Tibial nerve (tissue), 4 donors: ENCODE data around the gene CCDC171. TPM values are rescaled to one million over a fixed set of nuclear protein-coding genes. Genes with fewer than 3 reads are reported as not detected.

Experiments used
- DNase-seq, 2 donors: peaks; one replicate each; pipeline ENCODE4 v3.0.0-alpha.2; 2019; ENCODE audit warnings: low spot score in 2 of 2
- H3K27ac ChIP-seq, 4 donors: fragments of 200-600 bp; sonication (generic) in 3 of 4; one replicate each; pipeline ENCODE4 v1.5.1; 2017 to 2019; ENCODE audit warnings: mild to moderate bottlenecking in 1 of 4
- H3K27me3 ChIP-seq, 2 donors: fragments of 200-600 bp; sonication (generic) in 1 of 2; one replicate each; pipeline versions ENCODE4 v1.5.1 to v1.6.0; 2017 to 2019
- H3K36me3 ChIP-seq, 3 donors: fragments of 200-600 bp; sonication (generic); one replicate each; pipeline ENCODE4 v1.5.1; 2018 to 2019
- H3K4me1 ChIP-seq, 4 donors: fragments of 200-600 bp; sonication (generic) in 3 of 4; one replicate each; pipeline ENCODE4 v1.5.1; 2017 to 2019
- H3K4me3 ChIP-seq, 4 donors: fragments of 200-600 bp; sonication (generic) in 3 of 4; one replicate each; pipeline ENCODE4 v1.5.1; 2017 to 2019; ENCODE audit warnings: mild to moderate bottlenecking in 1 of 4, moderate library complexity in 1 of 4
- H3K9me3 ChIP-seq, 4 donors: fragments of 200-600 bp; sonication (generic) in 3 of 4; one replicate each; pipeline ENCODE4 v1.5.1; 2017 to 2019
- EP300 ChIP-seq, 2 donors: sonication (generic); formaldehyde crosslinking; IDR thresholded peaks; one replicate each; pipeline ENCODE4 v1.6.1; 2017; ENCODE audit warnings: antibody characterized with exemption in 2 of 2, mild to moderate bottlenecking in 1 of 2
- POLR2A ChIP-seq, 2 donors: fragments of 450-650 bp; IDR thresholded peaks; one replicate each; pipeline ENCODE4 v1.6.1; 2017; ENCODE audit warnings: antibody characterized with exemption in 2 of 2, mild to moderate bottlenecking in 2 of 2, moderate library complexity in 2 of 2
- WGBS, 2 donors: methylation state at CpG; one replicate each; pipeline ENCODE4 v1.1.5; 2018; 5-methylcytosine and 5-hydroxymethylcytosine counted together
- total RNA-seq, 4 donors: library from RNA; depleted of rRNA; stranded (reverse); fragments of >200 nt; gene quantifications; one replicate each; pipeline ENCODE4 v1.1.0, GENCODE V29; 2016
- TF ChIP-seq, protein P1 (sequence below), 5 experiments: fragments of 200-600 bp in 3 of 5; fragments of 450-650 bp in 2 of 5; sonication (generic) in 3 of 5; IDR thresholded peaks; one replicate each; pipeline ENCODE4 v1.5.1; 2016 to 2019; ENCODE audit warnings: antibody characterized with exemption in 5 of 5, mild to moderate bottlenecking in 3 of 5, moderate library complexity in 2 of 5

CCDC171 gene
- total RNA-seq, 4 donors from 2014 or later: 4.7 to 18.8 (median 7.9) TPM

DNA sequence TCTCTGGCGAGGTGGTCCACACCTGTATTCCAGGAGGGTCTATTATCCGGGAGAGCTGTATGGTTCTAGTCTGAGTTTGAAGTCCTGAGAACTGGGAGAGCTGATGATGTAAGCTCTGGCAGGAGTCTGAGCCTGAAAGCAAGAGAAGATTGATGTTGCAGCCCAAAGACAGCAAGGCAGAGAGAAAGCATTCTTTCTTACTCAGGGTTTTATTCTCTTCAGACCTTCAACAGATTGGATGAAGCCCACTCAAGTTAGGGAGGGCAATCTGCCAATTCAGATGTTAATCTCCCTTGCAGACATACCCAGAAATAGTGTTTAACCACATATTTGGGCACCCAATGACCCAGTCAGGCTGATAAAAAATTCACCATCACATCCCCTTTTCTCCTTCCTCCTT is 159.1 kb downstream of the CCDC171 start:
- Histone ChIP-seq H3K36me3 (peaks cover 0 to 16% (median 0%) of the 10 kb centered on the region in 3 donors), H3K27ac (no peak overlapping the region), H3K4me1 (no peaks in the 10 kb centered on the region), H3K9me3 (no peaks in the 10 kb centered on the region), H3K4me3 (no peak overlapping the region), H3K27me3 (no peaks in the 10 kb centered on the region)
- no peak for DNase-seq
- 72 to 83% methylated on average over 2 of the region's 2 CpGs for WGBS, 2 donors
- TF ChIP-seq POLR2A (IDR thresholded peaks at IDR 0.05) (no peak), EP300 (IDR thresholded peaks at IDR 0.05) (no peak)
- TF ChIP-seq, protein P1, sequence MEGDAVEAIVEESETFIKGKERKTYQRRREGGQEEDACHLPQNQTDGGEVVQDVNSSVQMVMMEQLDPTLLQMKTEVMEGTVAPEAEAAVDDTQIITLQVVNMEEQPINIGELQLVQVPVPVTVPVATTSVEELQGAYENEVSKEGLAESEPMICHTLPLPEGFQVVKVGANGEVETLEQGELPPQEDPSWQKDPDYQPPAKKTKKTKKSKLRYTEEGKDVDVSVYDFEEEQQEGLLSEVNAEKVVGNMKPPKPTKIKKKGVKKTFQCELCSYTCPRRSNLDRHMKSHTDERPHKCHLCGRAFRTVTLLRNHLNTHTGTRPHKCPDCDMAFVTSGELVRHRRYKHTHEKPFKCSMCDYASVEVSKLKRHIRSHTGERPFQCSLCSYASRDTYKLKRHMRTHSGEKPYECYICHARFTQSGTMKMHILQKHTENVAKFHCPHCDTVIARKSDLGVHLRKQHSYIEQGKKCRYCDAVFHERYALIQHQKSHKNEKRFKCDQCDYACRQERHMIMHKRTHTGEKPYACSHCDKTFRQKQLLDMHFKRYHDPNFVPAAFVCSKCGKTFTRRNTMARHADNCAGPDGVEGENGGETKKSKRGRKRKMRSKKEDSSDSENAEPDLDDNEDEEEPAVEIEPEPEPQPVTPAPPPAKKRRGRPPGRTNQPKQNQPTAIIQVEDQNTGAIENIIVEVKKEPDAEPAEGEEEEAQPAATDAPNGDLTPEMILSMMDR (IDR thresholded peaks at IDR 0.05): no peak

DNA sequence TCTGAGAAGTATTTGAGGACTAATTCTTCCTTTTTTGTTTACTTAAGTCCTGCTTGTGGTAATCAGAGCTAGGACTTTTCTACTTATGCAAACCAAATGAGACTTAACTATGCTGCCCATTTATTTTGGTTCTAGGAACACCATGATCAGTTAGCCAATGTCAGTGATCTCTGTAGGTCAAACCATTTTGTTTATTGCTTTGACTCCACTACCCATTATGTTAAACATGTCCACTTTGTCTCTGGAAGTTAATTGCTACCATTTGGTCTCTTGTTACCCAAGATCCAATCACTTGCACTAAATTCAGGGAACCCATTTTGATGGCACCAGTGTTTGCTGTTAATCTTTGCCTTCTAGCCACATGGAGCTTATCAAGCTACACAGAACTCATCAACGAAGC is 161.9 kb downstream of the CCDC171 start:
- Histone ChIP-seq H3K36me3 (peaks cover 0 to 33% (median 0%) of the 10 kb centered on the region in 3 donors), H3K4me3 (no peak overlapping the region), H3K9me3 (no peaks in the 10 kb centered on the region), H3K27me3 (no peaks in the 10 kb centered on the region), H3K4me1 (no peaks in the 10 kb centered on the region), H3K27ac (no peak overlapping the region)
- no peak for DNase-seq
- TF ChIP-seq EP300 (IDR thresholded peaks at IDR 0.05) (no peak), POLR2A (IDR thresholded peaks at IDR 0.05) (no peak)
- TF ChIP-seq, protein P1 (IDR thresholded peaks at IDR 0.05): no peak
- 50 to 58% methylated on average over 1 of the region's 1 CpG for WGBS, 2 donors

DNA sequence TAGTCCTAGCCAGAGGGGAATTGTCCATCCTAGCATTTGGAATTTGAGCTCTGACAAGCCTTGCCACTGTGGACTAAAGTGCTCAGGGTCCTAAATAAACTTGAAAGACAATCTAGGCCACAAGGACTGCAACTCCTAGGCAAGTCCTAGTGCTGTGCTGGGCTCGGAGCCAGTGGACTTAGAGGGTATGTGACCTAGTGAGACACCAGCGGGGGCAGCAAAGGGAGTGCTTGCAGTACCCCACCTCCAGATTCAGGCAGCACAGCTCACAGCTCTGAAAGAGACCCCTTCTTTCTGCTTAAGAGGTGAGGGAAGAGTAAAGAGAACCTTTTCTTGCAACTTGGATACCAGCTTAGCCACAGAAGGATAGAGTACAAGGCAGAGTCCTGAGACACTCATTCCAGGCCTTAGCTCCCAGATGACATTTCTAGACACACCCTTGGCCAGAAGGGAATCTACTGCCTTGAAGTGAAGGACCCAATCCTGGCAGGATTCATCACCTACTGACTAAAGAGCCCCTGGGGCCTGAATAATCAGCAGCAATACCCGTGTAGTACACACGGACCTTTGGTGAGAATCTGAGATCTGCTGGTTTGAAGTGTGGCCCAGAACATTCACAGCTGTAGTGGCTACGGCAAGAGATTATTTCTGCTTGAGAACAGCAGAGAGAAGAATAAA is 164.6 kb downstream of the CCDC171 start:
- TF ChIP-seq, protein P1 (IDR thresholded peaks at IDR 0.05): no peak
- no peaks in the 10 kb centered on the region for H3K27me3 ChIP-seq
- H3K4me3 ChIP-seq: no peak overlapping the region
- H3K27ac ChIP-seq: no peak overlapping the region
- no peak for DNase-seq
- WGBS, 2 donors: 88 to 94% methylated on average over 5 of the region's 5 CpGs
- peaks cover 0 to 27% (median 0%) of the 10 kb centered on the region in 3 donors for H3K36me3 ChIP-seq
- no peaks in the 10 kb centered on the region for H3K4me1 ChIP-seq
- no peaks in the 10 kb centered on the region for H3K9me3 ChIP-seq

DNA sequence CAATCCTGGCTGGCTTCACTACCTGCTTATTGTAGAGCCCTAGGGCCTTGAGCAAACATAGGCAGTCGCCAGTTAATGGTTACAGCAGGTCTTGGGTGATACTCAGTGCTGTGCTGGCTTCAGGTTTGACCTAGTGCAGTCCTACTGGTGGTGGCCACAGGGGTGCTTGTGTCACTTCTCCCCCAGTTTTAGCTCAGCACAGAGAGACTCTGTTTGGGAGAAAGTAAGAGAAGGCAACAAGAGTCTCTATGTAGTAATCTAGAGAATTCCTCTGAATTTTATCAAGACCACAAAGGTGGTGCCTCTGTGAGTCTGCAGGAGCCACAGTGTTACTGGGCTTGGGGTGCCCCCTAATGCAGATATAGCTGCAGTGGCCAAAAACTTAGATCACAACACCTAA is 165.6 kb downstream of the CCDC171 start:
- Histone ChIP-seq H3K9me3 (no peaks in the 10 kb centered on the region), H3K4me1 (no peaks in the 10 kb centered on the region), H3K27me3 (no peaks in the 10 kb centered on the region), H3K36me3 (peaks cover 0 to 23% (median 0%) of the 10 kb centered on the region in 3 donors), H3K4me3 (no peak overlapping the region), H3K27ac (no peak overlapping the region)
- TF ChIP-seq, protein P1 (IDR thresholded peaks at IDR 0.05): no peak
- TF ChIP-seq EP300 (IDR thresholded peaks at IDR 0.05) (no peak), POLR2A (IDR thresholded peaks at IDR 0.05) (no peak)
- WGBS, 2 donors: 86 to 100% methylated on average over 1 of the region's 1 CpG
- no peak for DNase-seq

DNA sequence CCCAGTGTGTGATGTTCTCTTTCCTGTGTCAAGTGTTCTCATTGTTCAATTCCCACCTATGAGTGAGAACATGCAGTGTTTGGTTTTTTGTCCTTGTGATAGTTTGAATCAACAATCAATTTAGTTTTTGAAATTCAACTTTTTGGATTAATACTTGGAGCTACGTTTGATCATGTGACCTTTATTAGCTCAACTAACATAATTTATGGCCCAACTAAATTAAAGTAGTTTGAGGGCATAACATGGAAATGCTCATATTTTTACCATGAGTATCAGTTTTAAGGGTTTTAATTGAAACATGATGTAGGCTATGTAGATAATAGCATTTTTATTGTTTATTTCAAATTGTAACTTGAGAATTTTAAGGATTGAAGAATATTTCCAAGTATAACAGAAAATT is 168.0 kb downstream of the CCDC171 start:
- no peak overlapping the region for H3K27ac ChIP-seq
- H3K9me3 ChIP-seq: no peaks in the 10 kb centered on the region
- H3K4me1 ChIP-seq: no peaks in the 10 kb centered on the region
- no peak for DNase-seq
- H3K4me3 ChIP-seq: no peak overlapping the region
- TF ChIP-seq EP300 (IDR thresholded peaks at IDR 0.05): no peak
- no peak for TF ChIP-seq POLR2A (IDR thresholded peaks at IDR 0.05)
- TF ChIP-seq, protein P1 (IDR thresholded peaks at IDR 0.05): no peak
- WGBS, 2 donors: 53 to 62% methylated on average over 1 of the region's 1 CpG
- H3K27me3 ChIP-seq: no peaks in the 10 kb centered on the region
- H3K36me3 ChIP-seq: peaks cover 0 to 23% (median 0%) of the 10 kb centered on the region in 3 donors
